Cerebellar cortex (tissue), 1 donor: Measurements from ENCODE around the gene DEFB128.

Experiments
- DNase-seq: peaks from one replicate; pipeline ENCODE4 v3.0.0-alpha.2; 2015; ENCODE audit warnings: low spot score

Gene DEFB128

GRCh38 chr20:152131-152530, 37.4 kb downstream of the DEFB128 start:
- no peak for DNase-seq

- DNase-seq = no peak
These were observed 43.6 kb downstream of the DEFB128 start for GRCh38 chr20:145877-146276.

- no peak for DNase-seq
These were observed 47.2 kb downstream of the DEFB128 start, which contains the start of gene DEFB126 for GRCh38 chr20:142290-142689. Gene DEFB126, plus strand, starts transcription at chr20:142590. Its CDS starts 39 bp downstream, at chr20:142629.
